Measurements from ENCODE around the gene EFL1. TPM values are rescaled to one million over a fixed set of nuclear protein-coding genes. Genes with fewer than 3 reads are reported as not detected.

EFL1 gene
- total and polyA plus RNA-seq, 2 of the 8 experiments (the other 6 are each of a cell fraction or from before 2014, with no cell fraction given): 10.8 to 31.5 TPM

GRCh38 chr15:82159922-82160321 is 102.6 kb downstream of the EFL1 start (continued):
- TF ChIP-seq SIRT6 (IDR thresholded peaks at IDR 0.05; ENCODE audit: low read length): no peak
- no peak for TF ChIP-seq CREB1 (IDR thresholded peaks at IDR 0.05)
- TF ChIP-seq TEAD4 (IDR thresholded peaks at IDR 0.05; ENCODE audit: low read depth, low read length): no peak
- TF ChIP-seq TAF7 (optimal IDR thresholded peaks at IDR 0.05; ENCODE audit: borderline replicate concordance, low read depth, low read length): no peak
- no peak for TF ChIP-seq BACH1 (IDR thresholded peaks at IDR 0.05; ENCODE audit: low read length)
- no peak for TF ChIP-seq JUND (IDR thresholded peaks at IDR 0.05; ENCODE audit: low read length)
- no peak for TF ChIP-seq YY1 (IDR thresholded peaks at IDR 0.05; ENCODE audit: low read depth, low read length)
